ENCODE data around the gene THAP4.
A peak's percentile ranks its signal among the peaks of the same experiment; 100 is the strongest.
"Not testable (repeated sequence)": the region's sequence is repeated elsewhere in the genome, so short reads cannot be mapped to it uniquely, and the experiment has no call there.

The THAP4 gene

GRCh38 chr2:241611062-241611461, 25.9 kb downstream of the THAP4 start:
- no peak for DNase-seq

GRCh38 chr2:241609859-241610793, 26.8 kb downstream of the THAP4 start:
- peak; percentile 94 for DNase-seq

- DNase-seq = no peak
Measured at GRCh38 chr2:241608881-241609280, 28.1 kb downstream of the THAP4 start.

- DNase-seq = no peak
Measured at GRCh38 chr2:241607162-241607885, 29.6 kb downstream of the THAP4 start.

GRCh38 chr2:241606186-241606585, 30.8 kb downstream of the THAP4 start:
- DNase-seq = no peak

- no peak for DNase-seq
Measured at GRCh38 chr2:241603686-241604085, 33.3 kb downstream of the THAP4 start.

GRCh38 chr2:241602720-241603119, 34.2 kb downstream of the THAP4 start:
- no peak for DNase-seq

GRCh38 chr2:241601841-241602240, 35.1 kb downstream of the THAP4 start:
- no peak for DNase-seq

GRCh38 chr2:241599615-241600014, 37.3 kb downstream of the THAP4 start:
- no peak for DNase-seq

GRCh38 chr2:241598487-241598886, 38.5 kb downstream of the THAP4 start:
- DNase-seq = no peak

- no peak for DNase-seq
Measured at GRCh38 chr2:241598061-241598460, 38.9 kb downstream of the THAP4 start.

- no peak for DNase-seq
Measured at GRCh38 chr2:241597561-241597960, 39.4 kb downstream of the THAP4 start.

- no peak for DNase-seq
Measured at GRCh38 chr2:241595600-241596140, 41.3 kb downstream of the THAP4 start.

- DNase-seq = no peak
Measured at GRCh38 chr2:241593271-241593670, 43.7 kb downstream of the THAP4 start.

- DNase-seq = no peak
Measured at GRCh38 chr2:241592126-241592845, 44.7 kb downstream of the THAP4 start.

GRCh38 chr2:241590496-241591455, 46.2 kb downstream of the THAP4 start:
- not testable (repeated sequence) for DNase-seq

GRCh38 chr2:241589863-241590262, 47.1 kb downstream of the THAP4 start:
- DNase-seq = not testable (repeated sequence)

- DNase-seq = no peak
Measured at GRCh38 chr2:241586564-241587264, 50.2 kb downstream of the THAP4 start.

- DNase-seq = no peak
Measured at GRCh38 chr2:241584436-241584835, 52.5 kb downstream of the THAP4 start.

- no peak for DNase-seq
Measured at GRCh38 chr2:241582806-241583205, 54.2 kb downstream of the THAP4 start.

- no peak for DNase-seq
Measured at GRCh38 chr2:241582328-241582727, 54.6 kb downstream of the THAP4 start.
